Glomerular visceral epithelial cell (primary cell): ENCODE results near the gene ATF7.

Experiments used
- DNase-seq: peaks from one replicate; pipeline ENCODE4 v3.0.0-alpha.2; 2016; ENCODE audit errors: extremely low spot score

Gene ATF7

GRCh38 chr12:53524476-53524875 is 101.7 kb downstream of the ATF7 start:
- DNase-seq, result no peak

- no peak for DNase-seq
Observed at GRCh38 chr12:53523131-53523530, 103.1 kb downstream of the ATF7 start.

GRCh38 chr12:53518381-53518780 is 107.8 kb downstream of the ATF7 start:
- DNase-seq, result no peak

GRCh38 chr12:53516758-53517455 is 109.3 kb downstream of the ATF7 start:
- DNase-seq, result no peak

- no peak for DNase-seq
Observed at GRCh38 chr12:53515291-53515680, 110.9 kb downstream of the ATF7 start.

GRCh38 chr12:53514628-53515290 is 111.4 kb downstream of the ATF7 start:
- no peak for DNase-seq

GRCh38 chr12:53513712-53514410 is 112.3 kb downstream of the ATF7 start:
- DNase-seq, result no peak

- no peak for DNase-seq
Observed at GRCh38 chr12:53510181-53510812, 115.9 kb downstream of the ATF7 start.

- peak; percentile 79 for DNase-seq
Observed at GRCh38 chr12:53508534-53509170, 117.5 kb downstream of the ATF7 start.

- no peak for DNase-seq
Observed at GRCh38 chr12:53507603-53507885, 118.6 kb downstream of the ATF7 start.

- DNase-seq, result no peak
Observed at GRCh38 chr12:53506881-53507602, 119.1 kb downstream of the ATF7 start, which contains the start of gene NPFF. NPFF (minus strand) TSS chr12:53507484; CDS start chr12:53507474, 10 bp downstream.

GRCh38 chr12:53506450-53506785 is 119.8 kb downstream of the ATF7 start:
- no peak for DNase-seq

- no peak for DNase-seq
Observed at GRCh38 chr12:53505555-53506449, 120.4 kb downstream of the ATF7 start.

GRCh38 chr12:53505086-53505485 is 121.1 kb downstream of the ATF7 start:
- no peak for DNase-seq

- DNase-seq, result no peak
Observed at GRCh38 chr12:53504004-53504920, 121.9 kb downstream of the ATF7 start.

- no peak for DNase-seq
Observed at GRCh38 chr12:53502983-53503728, 123.0 kb downstream of the ATF7 start.

GRCh38 chr12:53502331-53502730 is 123.9 kb downstream of the ATF7 start:
- no peak for DNase-seq

- DNase-seq, result no peak
Observed at GRCh38 chr12:53501615-53502181, 124.5 kb downstream of the ATF7 start.
